Heart left ventricle (tissue), 13 donors: Measurements from ENCODE around the gene EFCC1.

Experiments
- POLR2A ChIP-seq, 2 donors: fragments of 450-650 bp; IDR thresholded peaks; one replicate each; pipeline ENCODE4 v1.6.1; 2017; ENCODE audit warnings: antibody characterized with exemption in 2 of 2, mild to moderate bottlenecking in 2 of 2, moderate library complexity in 2 of 2
- TF ChIP-seq, protein P1 (sequence below), 12 donors: fragments of 200-600 bp; sonication (generic) in 4 of 12; IDR thresholded peaks; one replicate each; pipeline versions ENCODE4 v1.5.0 to v1.8.0; 2018 to 2022; ENCODE audit warnings: antibody characterized with exemption in 12 of 12, mild to moderate bottlenecking in 5 of 12
- donor health status: ischemic (EF 13 %, LVEDD 7.1; RV severe dilation, severe dysfunction).
- donor health status: DM: no; HTN: yes; CAD: no.
- donor health status: DM: no; HTN: no; CAD: no.
- donor health status: ischemic (EF 25% LVEDD 6.9; RV normal size, moderate dysfunction).
- donor health status: ischemic (EF 25% LVEDD 5.7; RV mildly dilated, moderate dysfunction).
- donor health status: ischemic (EF 35%, LVEDD 5.7; RV mildly dilated, moderate dysfunction).
- donor health status: nonischemic (EF 11% LVEDD 7.7; RV severe dilation, severe dysfunction).
- donor health status: DM: yes; HTN: yes; CAD: no.
- donor health status: PGD.
- donor health status: ischemic (EF 29% LVEDD 5.4; RV normal size, mild dysfunction).
- donor health status: nonischemic (EF 23%, LVEDD 6.1; RV moderate dilation, normal function).

DNA sequence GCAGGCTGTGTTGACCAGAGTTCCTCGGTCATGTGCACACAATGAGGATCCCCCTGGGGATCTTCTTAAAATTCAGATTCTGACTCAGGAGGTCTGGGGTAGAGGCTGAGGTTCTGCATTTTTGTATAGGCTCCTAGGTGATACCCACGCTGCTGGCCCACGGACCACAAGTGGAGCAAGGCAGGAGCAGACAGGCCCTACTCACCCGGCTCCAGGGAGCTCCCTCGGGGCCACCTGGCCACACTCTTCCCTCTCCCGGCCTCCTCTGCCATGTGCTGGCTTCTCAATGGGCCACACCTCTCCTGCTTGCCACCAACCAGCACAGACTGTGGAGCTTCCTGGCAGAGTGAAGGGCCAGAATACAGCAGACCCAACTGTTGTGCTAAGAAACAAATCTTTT lies 83.4 kb downstream of the EFCC1 start:
- TF ChIP-seq POLR2A (IDR thresholded peaks at IDR 0.05), result no peak
- TF ChIP-seq, protein P1, sequence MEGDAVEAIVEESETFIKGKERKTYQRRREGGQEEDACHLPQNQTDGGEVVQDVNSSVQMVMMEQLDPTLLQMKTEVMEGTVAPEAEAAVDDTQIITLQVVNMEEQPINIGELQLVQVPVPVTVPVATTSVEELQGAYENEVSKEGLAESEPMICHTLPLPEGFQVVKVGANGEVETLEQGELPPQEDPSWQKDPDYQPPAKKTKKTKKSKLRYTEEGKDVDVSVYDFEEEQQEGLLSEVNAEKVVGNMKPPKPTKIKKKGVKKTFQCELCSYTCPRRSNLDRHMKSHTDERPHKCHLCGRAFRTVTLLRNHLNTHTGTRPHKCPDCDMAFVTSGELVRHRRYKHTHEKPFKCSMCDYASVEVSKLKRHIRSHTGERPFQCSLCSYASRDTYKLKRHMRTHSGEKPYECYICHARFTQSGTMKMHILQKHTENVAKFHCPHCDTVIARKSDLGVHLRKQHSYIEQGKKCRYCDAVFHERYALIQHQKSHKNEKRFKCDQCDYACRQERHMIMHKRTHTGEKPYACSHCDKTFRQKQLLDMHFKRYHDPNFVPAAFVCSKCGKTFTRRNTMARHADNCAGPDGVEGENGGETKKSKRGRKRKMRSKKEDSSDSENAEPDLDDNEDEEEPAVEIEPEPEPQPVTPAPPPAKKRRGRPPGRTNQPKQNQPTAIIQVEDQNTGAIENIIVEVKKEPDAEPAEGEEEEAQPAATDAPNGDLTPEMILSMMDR (IDR thresholded peaks at IDR 0.05), result no peak
